Measurements from ENCODE around the gene POP5. TPM values are rescaled to one million over a fixed set of nuclear protein-coding genes. Genes with fewer than 3 reads are reported as not detected.
A peak's percentile ranks its signal among the peaks of the same experiment; 100 is the strongest.
"Not testable (repeated sequence)": the region's sequence is repeated elsewhere in the genome, so short reads cannot be mapped to it uniquely, and the experiment has no call there.

POP5 gene
- total RNA-seq, 3 donors from 2014 or later = 35.4 to 43.8 (median 42.4) TPM

DNA sequence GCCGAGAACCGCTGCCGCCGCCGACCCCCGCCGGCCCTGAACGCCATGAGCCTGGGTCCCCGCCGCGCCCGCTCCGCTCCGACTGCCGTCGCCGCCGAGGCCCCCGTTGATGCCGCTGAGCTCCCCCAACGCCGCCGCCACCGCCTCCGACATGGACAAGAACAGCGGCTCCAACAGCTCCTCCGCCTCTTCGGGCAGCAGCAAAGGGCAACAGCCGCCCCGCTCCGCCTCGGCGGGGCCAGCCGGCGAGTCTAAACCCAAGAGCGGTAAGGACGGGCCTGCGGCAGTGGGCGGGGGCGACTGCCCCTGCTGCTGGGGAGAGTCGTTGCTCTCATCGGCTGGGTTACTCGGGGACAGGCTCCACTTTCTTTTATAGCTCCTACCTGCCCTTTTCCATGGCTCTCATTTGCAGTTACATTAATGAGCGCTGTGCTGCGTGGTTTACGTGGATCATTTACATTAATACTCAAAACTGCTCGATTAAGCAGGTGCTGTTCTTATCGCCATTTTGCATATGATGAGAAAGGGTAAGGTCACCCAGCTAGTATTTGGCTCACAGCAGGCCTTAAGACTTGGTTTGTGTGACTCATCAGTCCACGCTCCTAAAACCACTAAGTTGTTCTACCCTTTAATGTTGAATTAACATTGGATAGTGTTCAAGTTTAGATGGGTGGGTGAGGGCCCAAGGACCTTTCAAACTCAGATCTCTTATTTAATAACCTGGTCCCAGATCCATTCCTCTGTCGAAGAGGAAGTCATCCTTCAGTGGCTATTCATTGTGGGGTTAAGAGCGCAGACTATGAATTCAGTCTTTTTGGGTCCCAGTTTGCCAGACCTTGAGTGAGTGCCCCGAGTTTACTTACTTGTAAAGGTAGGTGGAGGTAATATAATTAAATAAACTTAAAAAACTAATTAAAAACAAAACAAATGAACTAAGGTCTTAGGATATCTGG lies 46.2 kb downstream of the POP5 start:
- Histone ChIP-seq H3K27ac (peak overlapping the region; percentile 95 to 98), H3K4me1 (peaks cover 5 to 25% of the 10 kb centered on the region in 2 donors), H3K9me3 (no peaks in the 10 kb centered on the region), H3K4me3 (peak overlapping the region; percentile 90 to 100 (median 99)), H3K36me3 (no peaks in the 10 kb centered on the region), H3K27me3 (no peaks in the 10 kb centered on the region)
- TF ChIP-seq, protein P1, sequence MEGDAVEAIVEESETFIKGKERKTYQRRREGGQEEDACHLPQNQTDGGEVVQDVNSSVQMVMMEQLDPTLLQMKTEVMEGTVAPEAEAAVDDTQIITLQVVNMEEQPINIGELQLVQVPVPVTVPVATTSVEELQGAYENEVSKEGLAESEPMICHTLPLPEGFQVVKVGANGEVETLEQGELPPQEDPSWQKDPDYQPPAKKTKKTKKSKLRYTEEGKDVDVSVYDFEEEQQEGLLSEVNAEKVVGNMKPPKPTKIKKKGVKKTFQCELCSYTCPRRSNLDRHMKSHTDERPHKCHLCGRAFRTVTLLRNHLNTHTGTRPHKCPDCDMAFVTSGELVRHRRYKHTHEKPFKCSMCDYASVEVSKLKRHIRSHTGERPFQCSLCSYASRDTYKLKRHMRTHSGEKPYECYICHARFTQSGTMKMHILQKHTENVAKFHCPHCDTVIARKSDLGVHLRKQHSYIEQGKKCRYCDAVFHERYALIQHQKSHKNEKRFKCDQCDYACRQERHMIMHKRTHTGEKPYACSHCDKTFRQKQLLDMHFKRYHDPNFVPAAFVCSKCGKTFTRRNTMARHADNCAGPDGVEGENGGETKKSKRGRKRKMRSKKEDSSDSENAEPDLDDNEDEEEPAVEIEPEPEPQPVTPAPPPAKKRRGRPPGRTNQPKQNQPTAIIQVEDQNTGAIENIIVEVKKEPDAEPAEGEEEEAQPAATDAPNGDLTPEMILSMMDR (IDR thresholded peaks at IDR 0.05) = no peak
- intact Hi-C loops (cut with DNase I; ENCODE audit: low total_unique reads) = no loop called here
- peak in 1 of 2 donors; percentile 56 for DNase-seq (ENCODE audit: low spot score in 2 of 2)

DNA sequence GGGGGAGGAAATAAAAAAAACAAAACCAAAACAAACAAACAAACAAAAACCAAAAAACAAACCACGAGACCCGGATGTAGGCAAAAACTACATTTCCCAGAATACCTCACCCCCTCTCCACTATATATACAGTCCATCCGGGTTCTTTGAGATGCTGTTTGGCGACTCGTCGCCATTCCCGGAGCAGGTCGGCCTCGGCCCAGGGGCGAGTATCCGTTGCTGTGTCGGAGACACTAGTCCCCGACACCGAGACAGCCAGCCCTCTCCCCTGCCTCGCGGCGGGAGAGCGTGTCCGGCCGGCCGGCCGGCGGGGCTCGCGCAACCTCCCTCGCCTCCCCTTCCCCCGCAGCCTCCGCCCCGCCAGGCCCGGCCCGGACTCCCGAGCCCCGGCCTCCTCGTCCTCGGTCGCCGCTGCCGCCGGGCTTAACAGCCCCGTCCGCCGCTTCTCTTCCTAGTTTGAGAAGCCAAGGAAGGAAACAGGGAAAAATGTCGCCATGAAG lies 46.9 kb downstream of the POP5 start, which contains the start of gene RNF10:
RNF10 (plus strand) TSS at position 154 of the 500 bp plus-strand sequence. CDS start 456 bp downstream, outside the sequence.
- peak within 1 kb of the TSS; percentile 95 to 98 for H3K27ac ChIP-seq
- H3K36me3 ChIP-seq = no peaks in the 10 kb centered on the region
- intact Hi-C loops (cut with DNase I; ENCODE audit: low total_unique reads) = no loop called here
- DNase-seq (ENCODE audit: low spot score in 2 of 2) = peak; percentile 72 to 81
- TF ChIP-seq POLR2AphosphoS5 (IDR thresholded peaks at IDR 0.05) (peak; percentile 96 to 99 (median 97)), POLR2A (IDR thresholded peaks at IDR 0.05) (peak; percentile 98)
- TF ChIP-seq, protein P1 (IDR thresholded peaks at IDR 0.05) = no peak
- no peaks in the 10 kb centered on the region for H3K9me3 ChIP-seq
- no peaks in the 10 kb centered on the region for H3K27me3 ChIP-seq
- peaks cover 5 to 18% of the 10 kb centered on the region in 2 donors for H3K4me1 ChIP-seq
- H3K4me3 ChIP-seq = peak within 1 kb of the TSS; percentile 90 to 100 (median 99)

- intact Hi-C loops (cut with DNase I; ENCODE audit: low total_unique reads) = no loop called here
- H3K9me3 ChIP-seq = no peaks in the 10 kb centered on the region
- no peak overlapping the region for H3K27ac ChIP-seq
- H3K27me3 ChIP-seq = no peaks in the 10 kb centered on the region
- H3K36me3 ChIP-seq = no peaks in the 10 kb centered on the region
- no peak for DNase-seq (ENCODE audit: low spot score in 2 of 2)
- H3K4me1 ChIP-seq = peaks cover 5 to 8% of the 10 kb centered on the region in 2 donors
- H3K4me3 ChIP-seq = no peak overlapping the region
- TF ChIP-seq, protein P1 (IDR thresholded peaks at IDR 0.05) = no peak
- TF ChIP-seq POLR2A (IDR thresholded peaks at IDR 0.05) (no peak), POLR2AphosphoS5 (IDR thresholded peaks at IDR 0.05) (no peak)
These were observed 48.4 kb downstream of the POP5 start for GRCh38 chr12:120532701-120533238.

- H3K4me1 ChIP-seq; intact Hi-C loops (cut with DNase I; ENCODE audit: low total_unique reads); DNase-seq (ENCODE audit: low spot score in 2 of 2); H3K27me3 ChIP-seq; H3K9me3 ChIP-seq; H3K36me3 ChIP-seq: not testable (repeated sequence)
- peak overlapping the region; percentile 92 to 97 for H3K27ac ChIP-seq
- peak overlapping the region; percentile 74 for H3K4me3 ChIP-seq
These were observed 50.8 kb downstream of the POP5 start for GRCh38 chr12:120530418-120530761.

DNA sequence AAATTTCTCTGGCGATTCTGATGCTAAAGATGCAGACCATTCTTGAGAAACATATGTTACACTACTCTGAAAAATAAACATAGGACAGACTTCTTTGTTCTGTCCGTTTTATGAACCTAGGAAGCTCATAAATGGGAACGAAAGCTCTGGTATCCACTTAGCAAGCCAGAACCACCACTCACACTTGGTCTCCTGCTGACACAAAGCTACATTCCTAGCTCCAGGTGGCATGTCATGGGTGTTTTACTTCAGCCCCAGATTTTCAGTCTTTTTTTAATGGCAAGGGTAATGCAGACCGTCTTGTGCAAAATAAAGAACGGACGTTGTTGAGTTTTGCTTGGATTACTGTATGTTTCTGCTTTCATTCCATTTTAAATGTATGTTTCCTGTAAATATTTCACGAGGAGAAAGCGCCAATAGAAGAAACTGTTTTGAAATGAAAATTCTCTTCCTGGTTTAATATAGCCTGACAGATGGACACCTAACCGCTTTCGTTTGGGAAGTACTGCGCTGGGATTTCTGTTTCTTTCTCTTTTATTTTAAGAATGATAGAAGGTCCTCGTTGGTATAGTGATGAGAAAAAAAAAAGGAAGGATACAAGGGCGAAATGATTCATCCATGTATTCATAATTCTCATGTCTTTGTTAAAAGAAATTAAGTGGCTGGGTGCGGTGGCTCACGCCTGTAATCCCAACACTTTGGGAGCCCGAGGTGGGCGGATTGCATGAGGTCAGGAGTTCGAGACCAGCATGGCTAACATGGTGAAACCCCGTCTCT lies 51.4 kb downstream of the POP5 start:
- intact Hi-C loops (cut with DNase I; ENCODE audit: low total_unique reads) = no loop called here
- H3K36me3 ChIP-seq = no peaks in the 10 kb centered on the region
- TF ChIP-seq POLR2A (IDR thresholded peaks at IDR 0.05) = no peak
- no peak for TF ChIP-seq POLR2AphosphoS5 (IDR thresholded peaks at IDR 0.05)
- TF ChIP-seq, protein P1 (IDR thresholded peaks at IDR 0.05) = no peak
- no peaks in the 10 kb centered on the region for H3K9me3 ChIP-seq
- peak overlapping the region; percentile 92 to 97 for H3K27ac ChIP-seq
- no peaks in the 10 kb centered on the region for H3K4me1 ChIP-seq
- DNase-seq (ENCODE audit: low spot score in 2 of 2) = no peak
- H3K4me3 ChIP-seq = peak overlapping the region; percentile 74
- H3K27me3 ChIP-seq = no peaks in the 10 kb centered on the region
